ENCODE data around the gene HMOX2.

The HMOX2 gene, protein sequence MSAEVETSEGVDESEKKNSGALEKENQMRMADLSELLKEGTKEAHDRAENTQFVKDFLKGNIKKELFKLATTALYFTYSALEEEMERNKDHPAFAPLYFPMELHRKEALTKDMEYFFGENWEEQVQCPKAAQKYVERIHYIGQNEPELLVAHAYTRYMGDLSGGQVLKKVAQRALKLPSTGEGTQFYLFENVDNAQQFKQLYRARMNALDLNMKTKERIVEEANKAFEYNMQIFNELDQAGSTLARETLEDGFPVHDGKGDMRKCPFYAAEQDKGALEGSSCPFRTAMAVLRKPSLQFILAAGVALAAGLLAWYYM

DNA sequence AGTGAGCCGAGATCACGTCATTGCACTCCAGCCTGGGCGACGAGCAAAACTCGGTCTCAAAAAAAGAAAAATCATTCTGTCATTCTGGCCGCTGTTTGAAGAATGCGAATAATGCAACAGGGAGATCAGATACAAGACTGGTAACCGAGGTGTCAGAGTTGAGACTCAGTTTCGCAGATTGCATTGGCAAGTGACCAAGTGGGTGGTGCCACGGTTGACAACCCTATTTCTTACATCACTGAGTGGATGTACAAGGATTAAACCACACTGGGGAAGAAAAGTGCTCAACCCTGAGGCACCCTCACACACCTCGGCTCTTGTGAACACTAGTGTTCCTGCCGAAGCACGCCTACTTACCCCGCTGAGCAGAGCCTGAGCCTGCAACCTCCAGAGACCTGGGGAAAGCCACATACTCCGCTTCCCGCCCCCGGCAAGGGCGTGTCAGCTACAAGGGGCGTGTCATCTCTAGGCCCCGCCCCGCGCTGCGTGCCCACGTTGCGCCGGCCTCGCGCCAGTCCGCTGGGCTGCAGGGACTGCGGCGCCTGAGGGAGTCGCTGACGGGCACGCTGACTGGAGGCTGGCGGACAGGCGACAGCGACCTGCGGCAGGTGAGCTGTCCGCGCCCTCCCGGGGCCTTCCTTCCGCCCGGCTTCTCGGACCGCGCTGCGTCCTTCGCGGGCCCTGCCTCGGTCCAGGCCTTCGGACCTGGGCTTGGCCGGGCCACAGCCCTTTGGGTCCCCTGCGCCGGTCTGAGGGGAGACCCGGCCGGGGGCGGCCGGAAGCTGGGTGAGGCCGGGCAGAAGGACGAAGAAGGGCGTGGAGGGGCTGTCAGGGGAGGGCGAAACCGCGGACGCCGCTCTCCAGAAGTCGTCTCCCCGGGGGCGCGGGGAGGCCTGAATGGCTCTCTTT lies at the start of gene HMOX2:
Gene HMOX2 (plus strand): TSS at position 519 of the 909 bp plus-strand sequence. CDS start 29,127 bp downstream, outside the sequence.
- DNase-seq (ENCODE audit: low read depth in 2 of 2): peak; percentile 75 to 78

DNA sequence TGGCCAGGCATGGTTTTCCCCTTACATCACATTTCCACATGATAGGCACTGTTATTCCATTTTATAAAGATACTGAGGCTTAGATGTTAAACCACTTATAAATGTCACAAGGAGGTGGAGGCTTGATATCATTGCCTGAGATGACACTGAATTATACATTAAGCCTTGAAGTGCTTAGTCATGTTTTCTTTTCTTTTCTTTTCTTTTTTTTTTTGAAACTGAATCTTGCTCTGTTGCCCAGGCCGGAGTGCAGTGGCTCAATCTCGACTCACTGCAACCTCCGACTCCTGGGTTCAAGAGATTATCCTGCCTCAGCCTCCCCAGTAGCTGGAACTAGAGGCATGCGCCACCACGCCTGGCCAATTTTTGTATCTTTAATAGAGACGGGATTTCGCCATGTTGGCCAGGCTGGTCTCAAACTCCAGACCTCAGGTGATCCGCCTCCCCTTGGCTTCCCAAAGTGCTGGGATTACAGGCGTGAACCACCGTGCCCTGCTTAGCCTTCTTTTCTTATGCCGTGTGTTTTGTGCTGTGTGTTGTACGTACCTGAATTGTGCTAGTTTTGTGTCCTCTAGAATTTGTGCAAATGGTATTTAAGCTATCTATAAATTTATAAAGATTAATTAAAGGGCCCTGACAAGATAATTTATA lies 49.4 kb upstream of the HMOX2 start:
- DNase-seq (ENCODE audit: low read depth in 2 of 2): no peak

DNA sequence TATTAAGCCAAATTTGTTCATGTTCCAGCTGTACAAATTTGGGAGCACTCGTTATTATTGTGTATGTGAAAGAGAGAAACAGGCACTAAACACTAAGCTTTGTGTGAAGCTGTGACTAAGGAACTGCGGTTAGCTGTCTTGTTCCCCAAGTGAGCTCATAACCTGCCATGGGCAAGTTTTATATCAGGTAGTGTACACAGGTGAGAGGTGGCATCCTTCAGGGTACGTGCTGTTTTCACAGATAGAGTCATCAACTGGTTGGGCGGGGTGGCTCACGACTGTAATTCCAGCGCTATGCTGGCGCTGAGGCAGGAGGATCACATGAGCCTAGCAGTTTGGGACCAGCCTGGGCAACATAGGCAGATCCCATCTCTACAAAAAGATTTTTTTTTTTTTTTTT lies 47.7 kb upstream of the HMOX2 start:
- DNase-seq (ENCODE audit: low read depth in 2 of 2): no peak

DNA sequence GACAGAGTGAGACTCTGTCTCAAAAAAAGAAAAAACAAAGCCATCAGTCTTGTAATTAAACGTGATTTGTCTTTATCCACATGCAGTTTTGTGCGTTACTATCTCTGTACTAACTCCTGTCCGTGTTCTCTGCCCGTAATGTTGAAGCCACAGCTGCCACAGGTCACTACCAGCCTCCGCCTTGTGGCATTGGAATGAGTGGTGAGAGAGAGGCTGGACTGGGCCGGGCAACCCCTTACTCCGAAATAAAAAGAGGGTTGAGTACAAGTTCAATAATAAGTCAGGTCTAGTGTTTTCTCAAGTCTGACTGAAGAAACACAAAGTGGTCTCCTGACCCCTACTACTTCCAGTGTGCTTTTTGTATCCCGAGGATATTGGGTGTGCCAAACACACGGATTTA lies 45.2 kb upstream of the HMOX2 start:
- DNase-seq (ENCODE audit: low read depth in 2 of 2): no peak

DNA sequence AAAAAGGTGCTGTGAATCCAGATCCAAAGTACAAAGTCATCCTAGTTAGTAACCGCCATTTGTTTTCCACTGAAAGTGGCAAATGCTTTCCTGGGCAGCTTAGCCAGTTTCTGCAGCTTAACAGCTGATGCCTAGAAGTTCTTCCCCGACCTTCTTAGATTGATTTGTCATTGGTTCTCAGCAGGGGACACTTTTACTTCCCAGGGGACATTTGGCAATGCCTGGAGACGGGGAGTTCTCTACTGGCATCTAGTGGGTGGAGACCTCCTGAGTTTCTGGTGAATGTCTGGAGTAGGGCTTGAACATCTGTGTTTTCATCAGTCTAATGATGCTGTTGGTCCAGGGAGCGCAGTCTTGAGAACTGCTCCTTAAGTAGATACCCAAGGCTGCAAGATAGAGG lies 43.0 kb upstream of the HMOX2 start:
- DNase-seq (ENCODE audit: low read depth in 2 of 2): no peak

DNA sequence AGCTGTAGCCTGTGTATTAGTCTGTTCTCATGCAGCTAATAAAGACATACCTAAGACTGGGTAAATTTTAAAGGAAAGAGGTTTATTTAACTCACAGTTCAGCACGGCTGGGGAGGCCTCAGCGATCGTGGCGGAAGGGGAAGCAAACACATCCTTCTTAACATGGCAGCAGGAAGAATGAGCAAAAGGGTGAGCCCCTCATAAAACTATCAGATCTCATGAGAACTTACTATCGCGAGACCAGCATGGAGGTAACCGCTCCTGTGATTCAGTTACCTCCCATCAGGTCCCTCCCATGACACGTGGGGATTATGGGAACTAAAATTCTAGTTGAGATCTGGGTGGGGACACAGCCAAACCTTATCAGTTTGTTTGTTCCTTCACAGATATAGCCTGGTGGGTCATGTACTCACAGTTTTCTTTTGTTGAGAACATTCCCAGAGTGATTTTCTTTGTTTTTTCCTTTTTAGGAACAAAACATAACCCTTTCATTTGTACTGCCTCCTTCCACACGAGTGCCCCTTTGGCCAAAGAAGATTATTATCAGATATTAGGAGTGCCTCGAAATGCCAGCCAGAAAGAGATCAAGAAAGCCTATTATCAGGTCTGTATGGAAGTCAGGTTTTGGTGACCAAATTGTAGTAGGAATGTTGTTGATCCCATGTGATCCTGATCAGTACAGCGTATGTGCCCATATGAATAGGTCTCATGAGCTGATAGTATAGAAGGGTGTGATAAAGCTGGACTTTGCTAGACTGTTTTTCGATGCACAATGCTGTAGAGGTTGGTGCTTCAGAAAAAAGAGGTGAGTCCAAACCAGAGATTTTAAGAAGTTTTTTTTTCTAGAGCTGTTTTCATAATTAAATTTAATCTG lies 42.0 kb upstream of the HMOX2 start:
- no peak for DNase-seq (ENCODE audit: low read depth in 2 of 2)

DNA sequence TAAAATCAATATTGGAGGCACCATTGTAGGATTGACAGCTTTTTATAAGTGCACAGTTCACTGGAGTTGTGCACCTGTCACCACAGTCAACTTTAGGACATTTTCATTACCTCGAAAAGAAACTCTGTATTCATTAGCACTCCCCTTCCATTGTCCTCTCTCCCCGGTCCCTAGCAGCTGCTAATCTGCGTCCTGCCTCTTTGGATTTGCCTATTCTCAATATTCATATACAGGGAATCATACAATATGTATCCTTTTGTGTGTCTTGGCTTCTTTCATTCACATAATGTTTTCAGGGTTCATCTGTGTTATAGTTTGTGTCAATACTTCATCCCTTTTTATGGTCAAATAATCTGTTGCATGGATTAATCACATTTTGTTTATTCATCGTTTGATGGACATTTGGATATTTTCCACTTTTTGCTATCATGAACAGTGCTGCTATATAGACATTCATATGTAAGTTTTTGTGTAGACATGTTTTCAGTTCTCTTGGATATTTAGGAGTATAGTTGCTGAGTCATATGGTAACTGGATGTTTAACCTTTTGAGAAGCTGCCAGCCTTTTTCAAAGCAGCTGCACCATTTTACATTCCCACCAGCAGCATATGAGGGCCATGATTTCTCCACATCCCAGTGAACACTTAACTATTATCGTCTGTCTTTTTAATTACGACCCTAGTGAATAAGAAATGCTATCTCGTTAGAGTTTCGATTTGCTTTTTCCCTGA lies 40.7 kb upstream of the HMOX2 start:
- no peak for DNase-seq (ENCODE audit: low read depth in 2 of 2)

DNA sequence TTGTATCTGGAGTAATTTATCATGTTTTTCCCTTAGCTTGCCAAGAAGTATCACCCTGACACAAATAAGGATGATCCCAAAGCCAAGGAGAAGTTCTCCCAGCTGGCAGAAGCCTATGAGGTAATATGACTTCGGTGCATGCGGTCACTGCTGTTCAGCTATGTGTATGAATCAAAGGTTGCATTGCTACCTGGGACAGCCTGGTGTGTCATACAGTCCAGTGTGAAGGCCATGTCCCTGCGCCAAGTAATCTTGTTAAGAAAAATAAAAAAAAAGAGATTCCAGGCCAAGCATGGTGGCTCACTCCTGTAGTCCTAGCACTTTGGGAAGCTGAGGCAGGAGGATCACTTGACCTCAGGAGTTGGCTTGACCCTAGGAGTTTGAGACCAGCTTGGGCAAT lies 38.8 kb upstream of the HMOX2 start:
- DNase-seq (ENCODE audit: low read depth in 2 of 2): no peak

DNA sequence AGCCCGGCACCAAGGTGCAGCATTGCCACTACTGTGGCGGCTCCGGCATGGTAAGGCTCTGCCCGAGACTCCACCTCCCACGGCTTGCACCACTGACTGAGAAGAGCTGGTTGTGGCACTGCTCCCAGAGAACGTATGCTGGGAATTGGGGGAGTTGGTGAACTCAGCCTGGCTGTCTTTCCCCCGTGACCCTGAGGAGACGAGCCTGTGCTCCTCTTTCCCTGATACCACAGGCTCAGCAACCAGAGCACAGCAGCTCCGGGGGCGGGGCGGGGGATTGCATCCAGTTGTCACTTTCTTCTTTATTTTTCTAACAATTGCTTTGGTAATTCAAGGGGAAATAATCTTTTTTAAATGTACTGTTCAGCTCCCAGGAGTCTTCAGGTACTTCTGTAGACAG lies 33.8 kb upstream of the HMOX2 start:
- DNase-seq (ENCODE audit: low read depth in 2 of 2): no peak

DNA sequence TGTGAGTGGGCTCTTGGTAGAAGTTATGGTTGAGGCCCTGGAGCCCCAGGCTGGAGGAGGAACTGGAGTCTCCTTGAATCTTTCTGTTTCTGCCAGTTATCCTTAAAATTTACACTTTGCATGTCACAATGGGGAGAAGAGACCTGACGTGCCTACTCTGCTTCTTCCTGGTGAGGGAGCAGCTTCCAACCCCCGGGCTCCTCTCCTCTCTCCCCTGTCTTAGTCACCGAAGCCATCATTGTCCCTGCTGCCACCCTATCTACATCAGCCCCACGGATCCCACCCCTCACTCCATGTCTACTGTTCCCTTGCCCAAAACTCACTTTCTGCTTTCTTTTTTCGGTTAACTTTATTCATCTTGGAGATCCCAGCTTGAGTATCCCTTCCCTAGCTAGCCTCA lies 32.9 kb upstream of the HMOX2 start:
- no peak for DNase-seq (ENCODE audit: low read depth in 2 of 2)

DNA sequence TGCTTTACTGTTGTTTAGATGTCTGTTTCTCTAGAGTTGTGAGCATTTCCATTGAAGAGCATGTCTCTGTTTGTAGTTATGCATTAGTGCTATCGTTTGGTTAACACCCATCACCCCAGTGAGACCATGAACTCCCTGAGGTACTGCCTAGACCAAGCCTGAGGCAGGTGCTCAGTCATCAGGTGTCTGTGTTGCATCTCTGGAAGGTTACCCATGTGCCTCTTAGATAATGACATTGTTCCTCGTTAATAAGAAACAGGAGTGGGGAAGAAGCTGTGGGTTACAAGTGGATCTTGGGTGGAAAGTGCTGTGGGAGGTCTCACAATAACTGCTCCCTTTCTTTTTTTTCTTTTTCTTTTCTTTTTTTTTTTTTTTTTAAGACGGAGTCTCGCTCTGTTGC lies 32.2 kb upstream of the HMOX2 start:
- no peak for DNase-seq (ENCODE audit: low read depth in 2 of 2)

DNA sequence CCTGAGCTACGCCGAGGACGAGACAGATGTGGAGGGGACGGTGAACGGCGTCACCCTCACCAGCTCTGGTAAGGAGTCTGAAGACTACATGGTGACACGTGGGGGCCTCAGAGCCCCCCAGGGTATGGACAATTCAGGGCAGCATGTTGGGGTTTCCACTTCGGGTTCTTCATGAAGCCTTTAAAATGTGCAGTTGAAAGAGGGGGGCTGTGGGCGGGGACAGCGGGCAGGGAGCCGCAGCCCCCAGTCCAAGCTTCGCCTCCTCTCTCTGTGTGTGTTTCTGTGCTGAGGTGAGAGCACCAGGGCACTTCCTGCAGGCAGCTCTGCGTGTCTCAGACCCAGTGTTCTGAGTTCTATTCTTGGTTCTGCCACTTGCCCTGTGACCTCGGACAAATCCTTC lies 25.8 kb upstream of the HMOX2 start:
- no peak for DNase-seq (ENCODE audit: low read depth in 2 of 2)

DNA sequence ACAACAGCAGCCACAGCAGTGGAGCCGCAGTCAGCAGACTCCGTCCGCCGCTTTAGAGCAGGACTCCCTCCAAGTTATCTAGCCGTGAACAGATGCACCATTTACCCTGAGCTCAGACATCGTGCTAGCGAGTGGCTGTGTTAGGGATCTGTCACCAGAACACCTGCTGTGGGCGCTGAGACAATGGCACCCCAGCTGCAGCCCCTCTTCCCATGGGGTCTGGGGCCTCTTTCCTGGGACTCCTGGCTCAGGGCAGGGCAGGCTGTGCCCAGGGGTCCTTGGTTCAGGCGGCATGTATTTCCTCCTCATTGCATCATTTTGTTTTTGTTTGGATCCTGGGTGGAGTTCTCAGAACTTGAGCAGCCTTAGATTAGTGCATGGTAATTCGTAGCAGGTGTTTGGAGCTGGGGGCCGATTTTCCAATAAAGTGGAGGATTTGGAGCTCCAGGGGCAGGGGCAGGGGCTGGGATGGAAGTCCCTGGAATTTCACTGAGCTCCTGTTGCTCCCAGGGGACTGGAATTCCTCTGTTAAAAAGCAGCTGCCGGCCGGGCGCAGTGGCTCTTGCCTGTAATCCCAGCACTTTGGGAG lies 25.2 kb upstream of the HMOX2 start:
- DNase-seq (ENCODE audit: low read depth in 2 of 2): no peak

DNA sequence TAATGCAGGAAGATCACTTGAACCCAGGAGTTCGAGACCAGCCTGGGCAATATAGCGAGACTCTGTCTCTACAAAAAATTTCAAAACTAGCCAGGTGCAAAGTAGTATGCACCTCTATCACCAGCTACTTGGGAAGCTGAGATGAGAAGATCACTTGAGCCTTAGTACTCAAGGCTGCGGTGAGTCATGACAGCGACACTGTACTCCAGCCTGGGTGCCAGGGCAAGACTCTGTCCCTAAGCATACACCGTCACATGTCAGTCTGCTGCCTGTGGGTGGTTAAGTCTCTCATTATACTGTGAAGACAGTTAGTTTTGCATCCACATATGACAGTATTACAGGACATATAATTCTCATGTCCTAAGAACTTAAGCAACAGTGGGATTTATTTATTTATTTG lies 23.5 kb upstream of the HMOX2 start:
- no peak for DNase-seq (ENCODE audit: low read depth in 2 of 2)

DNA sequence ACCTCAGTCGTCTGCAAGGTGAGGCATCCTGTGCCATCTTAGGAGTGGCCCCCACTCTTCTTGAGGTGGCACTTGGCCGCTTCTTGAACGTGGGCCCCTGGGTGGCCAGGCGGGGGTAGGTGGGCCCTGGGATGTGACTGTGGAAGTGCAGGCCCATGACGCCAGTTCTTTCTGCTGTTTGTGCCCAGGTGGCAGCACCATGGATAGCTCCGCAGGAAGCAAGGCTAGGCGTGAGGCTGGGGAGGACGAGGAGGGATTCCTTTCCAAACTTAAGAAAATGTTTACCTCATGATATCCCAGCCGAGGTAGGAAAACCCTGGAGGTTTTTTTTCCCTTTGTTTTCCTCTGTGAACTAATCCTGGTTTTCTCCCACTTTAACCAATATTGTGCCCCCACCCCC lies 21.6 kb upstream of the HMOX2 start:
- DNase-seq (ENCODE audit: low read depth in 2 of 2): no peak

DNA sequence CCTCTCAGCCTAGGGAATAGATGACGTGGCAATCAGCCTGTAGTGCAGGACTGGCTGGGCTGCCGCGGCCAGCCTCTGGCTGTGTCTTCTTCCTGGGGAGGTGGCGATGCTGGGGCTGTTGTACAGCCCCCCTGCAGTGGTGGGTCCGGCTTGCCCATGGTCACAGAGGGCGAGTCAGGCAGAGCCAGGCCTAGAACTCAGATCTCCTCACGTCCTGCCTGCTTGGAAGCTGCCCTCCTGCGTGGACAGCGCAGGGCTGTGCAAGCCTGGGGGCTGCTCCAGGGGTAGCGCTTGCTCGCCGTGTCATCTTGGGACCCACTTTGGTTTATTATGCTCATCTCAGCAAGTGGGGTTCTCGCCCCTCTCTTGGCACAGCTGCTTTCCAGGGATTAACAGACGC lies 21.1 kb upstream of the HMOX2 start:
- DNase-seq (ENCODE audit: low read depth in 2 of 2): no peak

DNA sequence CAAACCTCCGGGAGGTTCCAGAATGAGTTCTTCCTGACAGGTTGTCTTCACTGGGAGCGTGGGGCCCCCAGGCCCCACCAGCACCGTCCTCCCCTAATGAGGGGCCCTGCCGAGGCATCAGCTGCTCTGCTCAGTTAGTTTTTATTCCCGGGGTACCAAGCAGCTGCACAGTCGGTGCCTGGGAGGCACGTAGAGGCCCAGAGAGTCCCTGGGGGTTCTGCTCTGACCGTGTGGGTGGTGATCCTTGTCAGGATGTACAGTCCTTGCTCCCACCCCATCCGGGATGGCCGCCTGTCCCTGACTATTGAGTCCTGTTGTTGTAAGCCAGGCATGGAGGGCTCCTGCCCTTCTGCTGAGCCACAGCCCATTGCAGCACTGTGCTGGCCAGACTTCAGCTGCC lies 20.2 kb upstream of the HMOX2 start:
- DNase-seq (ENCODE audit: low read depth in 2 of 2): no peak

DNA sequence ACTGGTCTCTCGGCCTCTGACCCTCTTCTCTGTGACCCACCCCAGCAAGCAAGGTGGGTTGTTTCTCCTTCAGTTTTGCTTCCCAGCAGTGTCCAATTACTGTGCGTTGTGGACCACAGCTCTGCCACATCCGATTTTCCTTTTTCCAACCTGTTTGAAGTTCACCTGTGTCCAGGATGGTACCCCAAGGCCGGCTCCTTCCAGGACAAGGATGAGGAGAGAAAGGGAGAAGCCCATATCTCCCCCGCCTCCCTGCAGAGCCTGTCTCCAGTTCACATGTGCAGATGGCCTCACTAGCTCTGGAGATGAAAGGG lies 15.3 kb upstream of the HMOX2 start:
- no peak for DNase-seq (ENCODE audit: low read depth in 2 of 2)

DNA sequence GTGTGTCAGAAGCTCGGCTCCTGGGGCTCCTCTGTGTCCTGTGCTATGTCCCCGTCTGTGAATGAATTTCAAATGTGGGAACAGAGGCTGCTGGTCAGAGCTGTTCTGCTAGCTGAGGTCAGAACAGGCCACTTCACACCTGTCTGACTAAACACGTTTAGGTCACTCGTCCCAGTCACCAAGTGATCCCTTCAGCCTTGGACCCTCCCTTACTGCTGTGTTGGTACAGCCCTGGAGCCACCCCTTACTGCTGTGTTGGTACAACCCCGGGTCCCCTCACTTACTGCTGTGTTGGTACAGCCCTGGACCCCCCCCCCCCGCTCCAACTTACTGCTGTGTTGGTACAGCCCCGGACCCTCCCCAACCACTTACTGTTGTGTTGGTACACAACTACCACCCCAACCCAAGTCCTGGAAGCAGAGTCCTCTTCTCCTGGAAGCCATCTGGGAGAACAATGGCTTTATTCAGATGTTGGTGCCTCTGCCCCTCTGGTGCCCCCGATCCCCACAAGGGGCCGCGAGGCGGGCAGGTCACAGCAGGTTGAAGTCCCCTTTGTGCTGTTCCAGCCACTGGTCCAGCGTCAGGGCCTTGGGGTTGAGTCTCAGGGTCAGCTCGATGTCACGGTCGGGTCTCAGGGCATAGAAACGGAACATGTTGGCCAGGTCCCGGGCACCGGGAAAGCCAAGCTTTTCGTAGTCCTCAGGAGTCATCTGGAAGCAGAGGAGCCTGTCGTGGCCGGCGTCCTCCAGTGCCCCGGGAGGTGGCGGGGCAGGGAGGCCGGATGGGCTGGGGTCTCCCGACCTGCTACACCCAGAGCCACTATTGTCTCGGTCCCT lies 14.7 kb upstream of the HMOX2 start:
- no peak for DNase-seq (ENCODE audit: low read depth in 2 of 2)
